ENCODE data around the gene MIEN1.

MIEN1 gene

GRCh38 chr17:39722104-39722503 lies 8.2 kb downstream of the MIEN1 start:
- Histone ChIP-seq H3K4me3 (no peak overlapping the region), H3K36me3 (peaks cover 67 to 97% (median 67%) of the 10 kb centered on the region in 3 donors)

GRCh38 chr17:39719563-39720355 lies 10.6 kb downstream of the MIEN1 start:
- Histone ChIP-seq H3K27me3 (no peaks in the 10 kb centered on the region), H3K9me3 (no peaks in the 10 kb centered on the region), H3K36me3 (peaks cover 70 to 97% (median 74%) of the 10 kb centered on the region in 3 donors), H3K27ac (no peak overlapping the region), H3K4me1 (peaks cover 0 to 15% (median 0%) of the 10 kb centered on the region in 4 donors), H3K4me3 (no peak overlapping the region)
- intact Hi-C loops (cut with DNase I; ENCODE audit: low total_unique reads) = no loop called here
- no peak for DNase-seq
- no peak for TF ChIP-seq CTCF (IDR thresholded peaks at IDR 0.05)

More at GRCh38 chr17:39722104-39722503, 8.2 kb downstream of the MIEN1 start:
- no peaks in the 10 kb centered on the region for H3K9me3 ChIP-seq
- DNase-seq = no peak
- intact Hi-C loops (cut with DNase I; ENCODE audit: low total_unique reads) = no loop called here
- TF ChIP-seq CTCF (IDR thresholded peaks at IDR 0.05) = no peak
- no peak overlapping the region for H3K27ac ChIP-seq
- no peaks in the 10 kb centered on the region for H3K4me1 ChIP-seq
- H3K27me3 ChIP-seq = no peaks in the 10 kb centered on the region

GRCh38 chr17:39717660-39718059 lies 12.7 kb downstream of the MIEN1 start:
- Histone ChIP-seq H3K4me3 (no peak overlapping the region), H3K27ac (no peak overlapping the region), H3K27me3 (no peaks in the 10 kb centered on the region), H3K9me3 (no peaks in the 10 kb centered on the region), H3K36me3 (peaks cover 61 to 97% (median 70%) of the 10 kb centered on the region in 3 donors), H3K4me1 (peaks cover 0 to 15% (median 0%) of the 10 kb centered on the region in 4 donors)
- TF ChIP-seq CTCF (IDR thresholded peaks at IDR 0.05) = no peak
- intact Hi-C loops (cut with DNase I; ENCODE audit: low total_unique reads) = no loop called here
- no peak for DNase-seq

GRCh38 chr17:39716879-39717536 lies 13.3 kb downstream of the MIEN1 start:
- H3K27ac ChIP-seq = no peak overlapping the region
- H3K36me3 ChIP-seq = peaks cover 62 to 97% (median 70%) of the 10 kb centered on the region in 3 donors
- no peaks in the 10 kb centered on the region for H3K27me3 ChIP-seq
- H3K4me1 ChIP-seq = peaks cover 0 to 15% (median 0%) of the 10 kb centered on the region in 4 donors
- no peaks in the 10 kb centered on the region for H3K9me3 ChIP-seq
- intact Hi-C loops (cut with DNase I; ENCODE audit: low total_unique reads) = no loop called here
- H3K4me3 ChIP-seq = no peak overlapping the region
- no peak for DNase-seq
- no peak for TF ChIP-seq CTCF (IDR thresholded peaks at IDR 0.05)

GRCh38 chr17:39716073-39716818 lies 14.1 kb downstream of the MIEN1 start:
- no peaks in the 10 kb centered on the region for H3K9me3 ChIP-seq
- intact Hi-C loops (cut with DNase I; ENCODE audit: low total_unique reads) = no loop called here
- no peak for TF ChIP-seq CTCF (IDR thresholded peaks at IDR 0.05)
- H3K27ac ChIP-seq = no peak overlapping the region
- no peaks in the 10 kb centered on the region for H3K27me3 ChIP-seq
- peaks cover 0 to 15% (median 0%) of the 10 kb centered on the region in 4 donors for H3K4me1 ChIP-seq
- DNase-seq = no peak
- no peak overlapping the region for H3K4me3 ChIP-seq
- H3K36me3 ChIP-seq = peaks cover 67 to 97% (median 70%) of the 10 kb centered on the region in 3 donors

Measured in tibial artery (tissue), 4 donors.